Measurements from ENCODE around the gene SCAPER.

SCAPER gene

DNA sequence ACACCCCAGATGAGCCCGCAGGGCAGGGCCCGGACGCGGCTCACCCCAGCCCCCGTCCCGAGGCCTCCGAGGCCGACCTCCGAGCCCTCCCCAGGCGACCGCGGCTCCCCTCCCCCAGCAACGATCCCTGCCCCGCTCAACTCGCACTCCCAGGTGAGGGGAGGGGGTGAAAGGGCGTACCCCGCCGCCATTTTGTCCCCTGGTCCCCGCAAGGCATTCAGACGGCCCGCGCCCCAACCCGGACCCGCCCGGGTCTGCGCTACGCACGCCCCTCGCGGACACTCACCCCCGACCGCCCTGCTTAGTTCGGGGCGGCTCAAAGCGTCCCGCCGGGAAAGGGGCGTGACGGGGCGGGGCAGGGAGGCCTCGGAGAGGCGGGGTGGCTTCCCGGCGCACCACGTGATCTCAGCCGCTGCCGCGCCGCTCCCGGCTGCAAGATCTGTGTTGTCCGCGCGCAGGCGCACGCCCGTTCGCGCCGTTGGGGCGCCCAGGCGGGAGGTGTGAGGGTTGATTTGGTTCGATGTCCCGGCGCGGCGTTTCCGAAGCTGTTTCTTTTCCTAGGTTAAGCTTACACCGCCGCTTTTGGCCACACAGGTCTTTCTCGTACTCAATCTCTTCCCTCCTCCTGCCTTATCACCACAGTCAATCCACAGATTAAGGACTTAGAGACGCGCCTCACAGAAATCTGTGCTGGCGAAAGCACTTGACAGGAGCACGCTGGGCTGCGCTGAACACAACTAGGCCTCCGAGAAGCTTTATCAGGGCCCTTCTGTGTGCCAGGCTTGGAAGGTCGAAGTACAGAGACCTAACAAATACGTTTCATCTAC is at the start of gene SCAPER:
SCAPER (minus strand) TSS at position 328 of the 827 bp plus-strand sequence. CDS start 21,523 bp downstream, outside the sequence.
- peak within 1 kb of the TSS; percentile 95 for H3K4me3 Mint-ChIP-seq
- peaks cover 56% of the 10 kb centered on the region for H3K4me1 Mint-ChIP-seq
- no peaks in the 10 kb centered on the region for H3K36me3 Mint-ChIP-seq
- peak; percentile 96 for ATAC-seq
- H3K27ac Mint-ChIP-seq = peak within 1 kb of the TSS; percentile 94
- no peaks in the 10 kb centered on the region for H3K9me3 Mint-ChIP-seq
- H3K27me3 Mint-ChIP-seq = no peaks in the 10 kb centered on the region

DNA sequence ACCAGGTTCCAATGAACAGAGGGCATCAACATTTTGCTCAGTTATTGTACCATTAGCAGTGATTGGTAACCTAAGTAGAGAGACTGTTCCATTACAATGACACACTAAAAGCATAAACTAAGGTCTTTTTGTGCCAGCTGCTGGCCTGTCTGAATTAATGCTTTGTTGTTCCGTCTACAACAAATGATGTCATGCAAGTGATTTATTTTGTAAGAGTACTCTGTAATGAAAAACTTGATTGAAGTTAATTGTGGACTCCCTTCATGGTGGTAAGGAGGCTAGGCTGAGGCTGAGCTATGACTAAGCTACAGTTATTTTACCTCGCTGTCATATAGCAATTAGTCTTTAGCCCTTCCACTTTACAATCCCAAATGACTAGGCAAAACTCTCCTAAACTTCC is 49.6 kb upstream of the SCAPER start:
- ATAC-seq = no peak
- H3K27me3 Mint-ChIP-seq = no peaks in the 10 kb centered on the region
- H3K36me3 Mint-ChIP-seq = peaks cover 5% of the 10 kb centered on the region
- no peak overlapping the region for H3K27ac Mint-ChIP-seq
- no peaks in the 10 kb centered on the region for H3K4me1 Mint-ChIP-seq
- no peaks in the 10 kb centered on the region for H3K9me3 Mint-ChIP-seq
- no peak overlapping the region for H3K4me3 Mint-ChIP-seq

GRCh38 chr15:76953913-76954312 is 48.8 kb upstream of the SCAPER start:
- Mint-ChIP-seq H3K36me3 (peaks cover 6% of the 10 kb centered on the region), H3K9me3 (no peaks in the 10 kb centered on the region), H3K4me1 (no peaks in the 10 kb centered on the region), H3K4me3 (no peak overlapping the region), H3K27me3 (no peaks in the 10 kb centered on the region), H3K27ac (no peak overlapping the region)
- ATAC-seq = no peak

- Mint-ChIP-seq H3K36me3 (peaks cover 29% of the 10 kb centered on the region), H3K27me3 (no peaks in the 10 kb centered on the region), H3K4me1 (peaks cover 22% of the 10 kb centered on the region), H3K4me3 (no peak overlapping the region), H3K9me3 (no peaks in the 10 kb centered on the region), H3K27ac (no peak overlapping the region)
- no peak for ATAC-seq
Measured at GRCh38 chr15:76951220-76951619, 46.1 kb upstream of the SCAPER start.

- peak overlapping the region; percentile 8 for H3K27ac Mint-ChIP-seq
- H3K4me1 Mint-ChIP-seq = peaks cover 40% of the 10 kb centered on the region
- no peak overlapping the region for H3K4me3 Mint-ChIP-seq
- no peak for ATAC-seq
- no peaks in the 10 kb centered on the region for H3K27me3 Mint-ChIP-seq
- peaks cover 3% of the 10 kb centered on the region for H3K9me3 Mint-ChIP-seq
- H3K36me3 Mint-ChIP-seq = peaks cover 55% of the 10 kb centered on the region
Measured at GRCh38 chr15:76947454-76947853, 42.3 kb upstream of the SCAPER start.

DNA sequence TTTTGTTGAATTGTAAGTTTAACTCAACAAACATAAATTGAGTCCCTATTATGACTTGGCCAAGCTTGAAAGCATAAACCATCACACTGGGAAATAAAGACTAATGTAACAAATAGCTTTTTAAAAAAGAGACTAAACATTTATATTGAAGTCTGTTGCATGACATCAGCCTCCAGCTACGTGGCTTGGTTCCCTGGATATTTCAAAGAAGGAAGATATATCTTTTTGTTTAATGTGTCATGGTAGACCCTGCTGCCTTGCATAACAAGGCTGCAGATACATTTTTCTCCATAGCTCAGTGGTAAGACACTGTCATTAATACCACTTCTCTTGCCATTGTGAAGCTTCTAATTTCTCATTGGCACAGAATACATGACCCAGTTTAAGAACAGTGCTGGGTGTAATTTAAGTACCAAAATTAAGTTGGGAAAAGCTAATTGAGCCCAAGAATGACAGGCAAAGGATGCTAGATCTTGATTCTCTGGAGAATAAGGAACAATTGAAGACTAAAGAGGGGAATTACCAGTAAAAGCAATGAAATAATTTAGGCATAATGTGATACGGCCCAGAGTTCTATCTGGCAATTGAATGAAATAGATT is 40.5 kb upstream of the SCAPER start:
- peaks cover 51% of the 10 kb centered on the region for H3K36me3 Mint-ChIP-seq
- no peak overlapping the region for H3K4me3 Mint-ChIP-seq
- H3K9me3 Mint-ChIP-seq = peaks cover 3% of the 10 kb centered on the region
- peaks cover 40% of the 10 kb centered on the region for H3K4me1 Mint-ChIP-seq
- peak overlapping the region; percentile 8 for H3K27ac Mint-ChIP-seq
- ATAC-seq = no peak
- no peaks in the 10 kb centered on the region for H3K27me3 Mint-ChIP-seq

DNA sequence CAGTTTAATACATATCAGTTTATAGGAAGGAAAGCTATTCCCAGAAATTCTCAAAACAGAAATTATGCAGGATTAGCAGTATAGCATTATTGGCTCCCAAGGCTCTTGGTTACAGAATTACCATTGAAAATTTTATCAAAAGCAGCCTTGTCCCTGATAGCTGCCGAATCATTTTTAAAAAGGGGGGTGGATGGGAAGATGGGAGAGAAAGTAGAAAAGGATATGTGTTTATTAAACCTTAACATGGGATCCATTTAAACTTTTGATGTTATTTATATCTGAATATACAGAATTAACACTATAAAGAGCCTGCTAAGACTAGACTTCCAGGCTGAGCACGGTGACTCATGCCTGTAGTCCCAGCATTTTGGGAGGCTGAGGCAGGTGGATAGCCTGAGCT is 37.2 kb upstream of the SCAPER start:
- Mint-ChIP-seq H3K27ac (no peak overlapping the region), H3K27me3 (no peaks in the 10 kb centered on the region), H3K9me3 (peaks cover 3% of the 10 kb centered on the region), H3K4me3 (no peak overlapping the region), H3K4me1 (peaks cover 33% of the 10 kb centered on the region), H3K36me3 (peaks cover 37% of the 10 kb centered on the region)
- no peak for ATAC-seq

DNA sequence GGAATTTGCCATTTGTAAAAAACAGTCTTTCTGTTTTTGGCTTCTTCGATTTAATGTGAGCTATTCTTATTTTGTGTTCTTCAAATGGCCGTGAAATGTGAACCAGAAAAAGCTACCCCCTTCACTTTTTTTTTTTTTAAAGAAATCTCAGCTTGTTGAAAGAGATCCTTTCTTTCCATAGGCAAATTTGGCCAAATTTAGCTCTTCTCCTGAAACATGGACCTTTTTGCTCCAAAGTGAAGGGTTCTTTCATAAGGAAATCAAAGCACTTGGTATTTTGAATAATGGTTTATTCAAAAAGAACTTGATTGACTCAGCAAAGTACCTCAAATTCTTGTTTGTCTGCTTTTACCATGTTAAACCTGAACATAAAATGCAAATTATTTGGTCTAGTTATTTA is 36.5 kb upstream of the SCAPER start:
- Mint-ChIP-seq H3K4me3 (no peak overlapping the region), H3K9me3 (peaks cover 3% of the 10 kb centered on the region), H3K36me3 (peaks cover 33% of the 10 kb centered on the region), H3K27ac (no peak overlapping the region), H3K4me1 (peaks cover 27% of the 10 kb centered on the region), H3K27me3 (no peaks in the 10 kb centered on the region)
- ATAC-seq = no peak

DNA sequence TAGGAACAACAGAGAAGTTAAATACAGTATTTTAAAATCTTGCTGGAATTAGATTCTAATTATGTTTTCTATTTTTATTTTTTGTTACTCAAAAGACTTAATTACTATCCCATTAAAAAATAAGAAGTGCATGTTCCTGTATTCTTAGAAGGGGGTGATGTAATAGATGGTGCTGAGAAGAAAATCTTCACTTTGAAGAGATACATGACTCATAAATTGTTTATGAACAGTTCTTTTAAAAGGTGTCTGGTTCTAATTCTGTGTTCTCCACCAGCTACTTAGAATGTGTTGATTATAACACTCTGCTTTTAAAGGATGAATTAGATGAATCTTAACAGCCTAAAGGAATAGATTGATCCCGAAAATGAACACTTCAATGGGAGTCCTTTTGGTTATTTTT is 34.6 kb upstream of the SCAPER start:
- Mint-ChIP-seq H3K9me3 (peaks cover 3% of the 10 kb centered on the region), H3K4me3 (no peak overlapping the region), H3K27ac (no peak overlapping the region), H3K4me1 (peaks cover 20% of the 10 kb centered on the region), H3K36me3 (peaks cover 20% of the 10 kb centered on the region), H3K27me3 (no peaks in the 10 kb centered on the region)
- ATAC-seq = no peak

GRCh38 chr15:76938752-76939151 is 33.6 kb upstream of the SCAPER start:
- ATAC-seq = no peak
- no peak overlapping the region for H3K27ac Mint-ChIP-seq
- no peak overlapping the region for H3K4me3 Mint-ChIP-seq
- no peaks in the 10 kb centered on the region for H3K27me3 Mint-ChIP-seq
- peaks cover 14% of the 10 kb centered on the region for H3K36me3 Mint-ChIP-seq
- H3K9me3 Mint-ChIP-seq = no peaks in the 10 kb centered on the region
- peaks cover 15% of the 10 kb centered on the region for H3K4me1 Mint-ChIP-seq

DNA sequence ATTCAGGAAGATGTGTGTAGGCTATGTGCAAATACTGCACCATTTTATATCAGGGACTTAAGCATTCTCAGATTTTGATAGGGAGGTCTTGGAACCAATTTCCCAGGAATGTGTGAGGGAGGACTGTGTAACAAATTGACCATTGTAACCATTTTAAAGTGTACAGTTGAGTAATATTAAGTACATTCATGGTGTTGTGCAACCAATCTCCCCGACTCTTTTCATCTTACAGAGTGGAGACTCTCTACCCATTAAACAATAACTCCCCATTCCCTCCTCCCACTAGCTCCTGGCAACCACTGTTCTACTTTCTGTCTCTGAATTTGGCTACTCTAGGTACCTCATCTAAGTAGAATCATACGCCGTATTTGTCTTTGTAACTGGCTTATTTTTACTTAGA is 31.5 kb upstream of the SCAPER start:
- no peaks in the 10 kb centered on the region for H3K27me3 Mint-ChIP-seq
- H3K36me3 Mint-ChIP-seq = peaks cover 8% of the 10 kb centered on the region
- no peak for ATAC-seq
- no peak overlapping the region for H3K27ac Mint-ChIP-seq
- H3K4me3 Mint-ChIP-seq = no peak overlapping the region
- H3K9me3 Mint-ChIP-seq = no peaks in the 10 kb centered on the region
- peaks cover 26% of the 10 kb centered on the region for H3K4me1 Mint-ChIP-seq

DNA sequence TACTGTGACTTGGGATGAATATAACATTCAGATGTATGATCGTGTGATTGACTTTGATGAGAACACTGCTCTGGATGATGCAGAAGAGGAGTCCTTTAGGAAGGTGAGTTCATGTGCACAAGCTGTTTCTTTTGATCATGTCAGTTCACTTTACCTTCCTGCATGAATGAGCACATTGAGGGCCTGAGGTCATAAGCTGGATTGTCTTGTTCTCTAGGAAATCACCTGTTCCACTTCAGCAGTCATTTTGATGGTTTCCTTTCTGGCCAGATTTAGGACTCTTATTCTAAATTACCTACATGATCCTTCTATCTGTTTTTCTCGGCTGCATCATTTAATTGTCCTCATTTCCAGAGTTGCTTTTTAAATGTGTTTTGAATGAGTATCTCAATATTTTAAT is 30.5 kb upstream of the SCAPER start:
- peak; percentile 37 for ATAC-seq
- H3K4me3 Mint-ChIP-seq = no peak overlapping the region
- peak overlapping the region; percentile 75 for H3K27ac Mint-ChIP-seq
- H3K36me3 Mint-ChIP-seq = peaks cover 8% of the 10 kb centered on the region
- H3K4me1 Mint-ChIP-seq = peaks cover 33% of the 10 kb centered on the region
- no peaks in the 10 kb centered on the region for H3K27me3 Mint-ChIP-seq
- no peaks in the 10 kb centered on the region for H3K9me3 Mint-ChIP-seq

DNA sequence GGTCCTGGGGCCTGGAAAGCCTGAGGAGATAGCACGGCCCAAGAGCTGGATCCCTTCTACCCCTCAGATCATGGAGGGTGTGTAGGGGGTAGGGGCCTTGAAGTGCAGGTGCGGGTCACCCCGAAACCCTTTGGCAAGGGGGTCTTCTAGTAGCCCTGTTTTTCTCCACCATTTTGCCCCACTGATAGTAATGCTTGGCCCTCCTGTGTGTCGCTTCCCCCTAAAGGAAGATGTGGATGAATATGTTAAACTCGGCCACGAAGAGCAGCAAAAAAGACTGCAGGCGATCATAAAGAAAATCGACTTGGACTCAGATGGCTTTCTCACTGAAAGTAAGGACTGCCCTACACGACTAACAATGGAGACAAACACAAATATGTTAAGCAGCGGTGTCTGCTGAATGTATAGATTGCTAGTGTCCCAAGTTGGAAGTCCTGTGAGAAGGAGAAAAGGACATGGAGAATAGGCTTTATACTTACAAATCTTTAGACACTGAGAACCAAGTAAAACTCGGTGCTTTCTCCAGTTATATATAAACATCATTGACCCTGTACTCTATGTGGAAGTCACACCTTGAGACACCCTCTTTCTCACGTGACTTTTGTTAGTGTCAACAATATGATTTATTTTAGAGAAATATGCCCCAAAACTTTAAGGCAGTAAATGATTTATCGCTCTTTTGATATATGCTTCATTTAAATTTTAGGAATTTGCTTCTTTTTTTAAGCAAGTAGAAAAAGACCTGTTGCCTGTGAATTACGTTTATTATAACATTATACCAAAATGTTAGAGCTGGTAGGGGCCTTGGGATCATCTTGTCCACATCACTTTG is 27.2 kb upstream of the SCAPER start:
- Mint-ChIP-seq H3K4me1 (peaks cover 31% of the 10 kb centered on the region), H3K4me3 (peak overlapping the region; percentile 86), H3K36me3 (peaks cover 8% of the 10 kb centered on the region), H3K27me3 (no peaks in the 10 kb centered on the region), H3K27ac (peak overlapping the region; percentile 88), H3K9me3 (no peaks in the 10 kb centered on the region)
- ATAC-seq = no peak

GRCh38 chr15:76931397-76932134 is 26.4 kb upstream of the SCAPER start, which contains the start of gene RCN2:
TSS of gene RCN2 (plus strand) at chr15:76931749. CDS start at chr15:76931842, 93 bp downstream.
- Mint-ChIP-seq H3K36me3 (peaks cover 3% of the 10 kb centered on the region), H3K9me3 (no peaks in the 10 kb centered on the region), H3K27me3 (no peaks in the 10 kb centered on the region), H3K4me3 (peak within 1 kb of the TSS; percentile 86), H3K4me1 (peaks cover 29% of the 10 kb centered on the region), H3K27ac (peak within 1 kb of the TSS; percentile 88)
- peak; percentile 99 for ATAC-seq

All from stimulated activated memory B cell treated with anti-CD40 and anti-IgM and Interleukin-4, amounts not matched to agents 10 μg/mL and 1 μg/mL and 100 μg/mL, for 72 hours (primary cell).